HepG2 (cell line): Measurements from ENCODE around the gene SRSF4. TPM values are rescaled to one million over a fixed set of nuclear protein-coding genes. Genes with fewer than 3 reads are reported as not detected.

Experiments used
- ATAC-seq: fragments of 200-7000 bp; cut with Tn5 transposase; 3 replicates; pipeline ENCODE4 v1.9.1; 2020; ENCODE audit warnings: mild to moderate bottlenecking, moderate library complexity
- BruUV-seq: library from RNA; stranded (reverse); fragments of 400-500 nt; replicated peaks from 2 replicates; lab custom pipeline; 2021; lab: Mats Ljungman, UMichigan
- CTCF ChIA-PET: fragments of 300-600 bp; formaldehyde crosslinking; extraction: SDS; loops from one replicate; lab custom pipeline; 2021; ENCODE audit warnings: low total read pairs, inconsistent platforms, low intra/inter-chr PET ratio; lab: Yijun Ruan, JAX
- POLR2A ChIA-PET: fragments of 350-600 bp; sonication (Branson Sonifier 250); formaldehyde crosslinking; loops from one replicate; lab custom pipeline; 2020; ENCODE audit warnings: antibody characterized with exemption, inconsistent platforms; lab: Yijun Ruan, JAX
- DNase-seq: peaks from one replicate; pipeline ENCODE4 v3.0.0-alpha.2; 2015; ENCODE audit warnings: low spot score
- FAIRE-seq: peaks from 3 replicates; lab custom pipeline; 2011; peaks lifted over from hg19 to GRCh38; lab: Jason Lieb, UNC
- H2AFZ ChIP-seq: one replicate; pipeline ENCODE4 v1.6.1; 2011; ENCODE audit warnings: low read length, inconsistent platforms
- H3K27ac ChIP-seq: fragments of 300-600 bp; 3 replicates; pipeline ENCODE4 v1.8.0; 2011; ENCODE audit warnings: mixed run types, mild to moderate bottlenecking, mixed read lengths, low read length, inconsistent platforms; ENCODE audit not compliant: insufficient read depth; ENCODE audit errors: extremely low read length
- H3K27me3 ChIP-seq, 2 experiments: fragments of 200-600 bp in 1 of 2; 2 replicates in 1 of 2; 3 replicates in 1 of 2; pipeline versions ENCODE4 v1.6.0 to v1.8.0; 2011; ENCODE audit warnings: low read length in 2 of 2, mild to moderate bottlenecking in 2 of 2, moderate library complexity in 2 of 2, inconsistent platforms in 1 of 2; ENCODE audit not compliant: insufficient read depth in 2 of 2, control insufficient read depth in 1 of 2
- H3K36me3 ChIP-seq, 2 experiments: fragments of 200-600 bp in 1 of 2; replicated peaks in 1 of 2; 2 replicates in 1 of 2; 3 replicates in 1 of 2; pipeline versions ENCODE4 v1.5.1 to v1.8.0; 2011; ENCODE audit warnings: low read length in 2 of 2, inconsistent platforms in 1 of 2; ENCODE audit not compliant: insufficient read depth in 2 of 2, control insufficient read depth in 1 of 2
- H3K4me1 ChIP-seq: 2 replicates; pipeline ENCODE4 v1.5.1; 2012; ENCODE audit warnings: low read length, inconsistent platforms; ENCODE audit not compliant: insufficient read depth
- H3K4me2 ChIP-seq: 2 replicates; pipeline ENCODE4 v1.6.0; 2011; ENCODE audit warnings: low read depth, low read length, inconsistent platforms
- H3K4me3 ChIP-seq, 3 experiments: fragments of 200-600 bp in 1 of 3; sonication (generic), shearing (Covaris generic) in 1 of 3; replicated peaks in 1 of 3; 2 replicates each; pipeline ENCODE4 v1.5.1; 2011 to 2016; ENCODE audit warnings: low read length in 3 of 3, inconsistent platforms in 2 of 3, low read depth in 2 of 3, mild to moderate bottlenecking in 2 of 3, control low read depth in 1 of 3, mixed read lengths in 1 of 3; ENCODE audit not compliant: insufficient read depth in 1 of 3
- H3K79me2 ChIP-seq: one replicate; pipeline ENCODE4 v1.6.1; 2011; ENCODE audit warnings: low read length, inconsistent platforms; ENCODE audit not compliant: insufficient read depth
- H3K9ac ChIP-seq: 2 replicates; pipeline ENCODE4 v1.6.0; 2011; ENCODE audit warnings: mild to moderate bottlenecking, low read depth, low read length, inconsistent platforms; ENCODE audit not compliant: insufficient read depth
- H3K9me3 ChIP-seq: 2 replicates; pipeline ENCODE4 v1.5.1; 2012; ENCODE audit warnings: mild to moderate bottlenecking, low read length
- H4K20me1 ChIP-seq: 2 replicates; pipeline ENCODE4 v1.6.0; 2011; ENCODE audit warnings: inconsistent platforms, mild to moderate bottlenecking, low read length, moderate library complexity; ENCODE audit not compliant: insufficient read depth
- ZNF629 ChIP-seq: sonication (generic); formaldehyde crosslinking; conservative IDR thresholded peaks from 2 replicates; pipeline ENCODE4 v1.5.0; 2020; ENCODE audit warnings: missing genetic modification reagents
- WGBS: methylation state at CpG from one replicate; pipeline ENCODE4 v1.1.6; 2017; ENCODE audit warnings: low lambda C conversion rate; 5-methylcytosine and 5-hydroxymethylcytosine counted together
- in situ Hi-C: cut with HindIII; loops from 2 replicates; pipeline ENCODE4 v1.10.0; 2017; ENCODE audit warnings: low pct_unique_long_range_greater_than_20kb; ENCODE audit not compliant: extremely low pct_ligation_motif_present
- intact Hi-C: fragments of 100-400 bp; cut with micrococcal nuclease; formaldehyde crosslinking; loops from one replicate; pipeline ENCODE4 v1.10.0; 2022; ENCODE audit not compliant: unreplicated experiment
- polyA plus RNA-seq, 8 experiments: library from polyadenylated mRNA; depleted of rRNA in 3 of 8; stranded (reverse) in 7 of 8; unstranded in 1 of 8; fragments of >200 nt; fragmentation: Illumina TruSeq in 4 of 8; extraction: Trizol in 4 of 8; gene quantifications; 2 replicates each; pipeline versions ENCODE4 v1.2.1 to v1.2.3, GENCODE V29; 2011 to 2016; ENCODE audit warnings: low read depth in 4 of 8, missing spikeins in 1 of 8, mixed read lengths in 1 of 8; ENCODE audit not compliant: insufficient read depth in 1 of 8
- total RNA-seq, 5 experiments: library from RNA; depleted of rRNA; stranded (reverse); fragments of >200 nt; fragmentation: Illumina TruSeq; extraction: Trizol; gene quantifications; 2 replicates each; pipeline ENCODE4 v1.2.3, GENCODE V29; 2016; ENCODE audit warnings: low read depth in 1 of 5
- TF ChIP-seq, protein P1 (sequence below), 2 experiments: fragments of 450-650 bp in 1 of 2; sonication (generic) in 1 of 2; formaldehyde crosslinking in 1 of 2; IDR thresholded peaks; 2 replicates each; pipeline versions ENCODE4 v1.6.1 to v1.8.0; 2016 to 2022; ENCODE audit warnings: antibody characterized with exemption in 1 of 2, mild to moderate bottlenecking in 1 of 2, missing genetic modification reagents in 1 of 2
- TF ChIP-seq, protein P2 (sequence below): sonication (generic); formaldehyde crosslinking; IDR thresholded peaks from 2 replicates; pipeline ENCODE4 v1.5.1; 2020; ENCODE audit warnings: mild to moderate bottlenecking, missing genetic modification reagents, moderate library complexity
- TF ChIP-seq, protein P3 (sequence below): sonication (generic); formaldehyde crosslinking; IDR thresholded peaks from 2 replicates; pipeline ENCODE4 v1.5.1; 2020; ENCODE audit warnings: missing genetic modification reagents, mild to moderate bottlenecking, borderline replicate concordance

Gene SRSF4
- total and polyA plus RNA-seq, 2 of the 13 experiments (the other 11 are each of a cell fraction or from before 2014, with no cell fraction given) = 37.7 to 50.9 TPM

DNA sequence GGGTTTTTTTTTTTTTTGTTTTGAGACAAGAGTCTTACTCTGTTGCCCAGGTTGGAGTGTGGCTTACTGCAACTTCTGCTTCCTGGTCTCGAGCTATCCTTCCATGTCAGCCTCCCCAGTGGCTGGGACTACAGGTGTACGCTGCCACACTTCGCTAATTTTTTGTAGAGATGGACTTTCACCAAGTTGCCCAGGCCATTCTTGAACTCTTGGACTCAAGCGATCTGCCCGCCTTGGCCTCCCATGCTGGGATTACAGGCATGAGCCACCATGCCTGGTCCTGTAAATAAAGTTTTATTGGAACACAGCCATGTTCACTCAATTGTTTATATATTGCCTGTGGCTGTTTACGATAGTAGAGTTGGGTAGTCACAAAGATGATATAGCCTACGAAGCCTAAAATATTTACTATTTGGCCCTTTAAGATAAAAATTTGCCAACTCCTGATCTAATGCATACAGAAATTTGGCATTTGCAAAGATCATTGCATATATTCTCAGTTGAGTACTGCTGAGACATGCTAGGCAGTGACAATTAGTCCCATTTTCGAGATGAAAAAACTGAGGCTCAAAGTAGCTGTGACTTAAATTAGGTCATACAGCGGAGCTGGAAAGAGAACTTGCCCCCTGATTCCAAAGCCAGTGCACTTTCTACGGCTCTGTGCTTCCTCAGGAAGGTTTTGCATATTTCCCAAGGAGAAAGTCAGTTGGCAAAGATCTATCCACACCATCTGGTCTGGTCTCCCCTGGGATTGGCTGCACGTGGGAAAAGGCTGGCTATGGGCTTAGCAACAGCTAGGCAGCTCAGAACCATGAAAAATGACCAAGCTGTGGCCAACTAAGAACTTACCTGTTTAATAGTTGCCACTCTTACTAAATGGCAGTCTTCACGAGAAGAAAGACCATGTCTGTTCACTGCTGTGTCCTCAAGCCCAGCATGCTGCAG, 29.7 kb upstream of the SRSF4 start:
- no peak overlapping the region for H3K27ac ChIP-seq
- FAIRE-seq (no peak), ATAC-seq (no peak), DNase-seq (no peak)
- no peak overlapping the region for H2AFZ ChIP-seq
- no peak overlapping the region for H3K9ac ChIP-seq
- 96% methylated on average over 12 of the region's 12 CpGs for WGBS
- TF ChIP-seq, protein P1, sequence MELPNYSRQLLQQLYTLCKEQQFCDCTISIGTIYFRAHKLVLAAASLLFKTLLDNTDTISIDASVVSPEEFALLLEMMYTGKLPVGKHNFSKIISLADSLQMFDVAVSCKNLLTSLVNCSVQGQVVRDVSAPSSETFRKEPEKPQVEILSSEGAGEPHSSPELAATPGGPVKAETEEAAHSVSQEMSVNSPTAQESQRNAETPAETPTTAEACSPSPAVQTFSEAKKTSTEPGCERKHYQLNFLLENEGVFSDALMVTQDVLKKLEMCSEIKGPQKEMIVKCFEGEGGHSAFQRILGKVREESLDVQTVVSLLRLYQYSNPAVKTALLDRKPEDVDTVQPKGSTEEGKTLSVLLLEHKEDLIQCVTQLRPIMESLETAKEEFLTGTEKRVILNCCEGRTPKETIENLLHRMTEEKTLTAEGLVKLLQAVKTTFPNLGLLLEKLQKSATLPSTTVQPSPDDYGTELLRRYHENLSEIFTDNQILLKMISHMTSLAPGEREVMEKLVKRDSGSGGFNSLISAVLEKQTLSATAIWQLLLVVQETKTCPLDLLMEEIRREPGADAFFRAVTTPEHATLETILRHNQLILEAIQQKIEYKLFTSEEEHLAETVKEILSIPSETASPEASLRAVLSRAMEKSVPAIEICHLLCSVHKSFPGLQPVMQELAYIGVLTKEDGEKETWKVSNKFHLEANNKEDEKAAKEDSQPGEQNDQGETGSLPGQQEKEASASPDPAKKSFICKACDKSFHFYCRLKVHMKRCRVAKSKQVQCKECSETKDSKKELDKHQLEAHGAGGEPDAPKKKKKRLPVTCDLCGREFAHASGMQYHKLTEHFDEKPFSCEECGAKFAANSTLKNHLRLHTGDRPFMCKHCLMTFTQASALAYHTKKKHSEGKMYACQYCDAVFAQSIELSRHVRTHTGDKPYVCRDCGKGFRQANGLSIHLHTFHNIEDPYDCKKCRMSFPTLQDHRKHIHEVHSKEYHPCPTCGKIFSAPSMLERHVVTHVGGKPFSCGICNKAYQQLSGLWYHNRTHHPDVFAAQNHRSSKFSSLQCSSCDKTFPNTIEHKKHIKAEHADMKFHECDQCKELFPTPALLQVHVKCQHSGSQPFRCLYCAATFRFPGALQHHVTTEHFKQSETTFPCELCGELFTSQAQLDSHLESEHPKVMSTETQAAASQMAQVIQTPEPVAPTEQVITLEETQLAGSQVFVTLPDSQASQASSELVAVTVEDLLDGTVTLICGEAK (IDR thresholded peaks at IDR 0.05) = no peak
- TF ChIP-seq, protein P1 (CRISPR knock-in tag; IDR thresholded peaks at IDR 0.05) = peak; percentile 95
- TF ChIP-seq, protein P2, sequence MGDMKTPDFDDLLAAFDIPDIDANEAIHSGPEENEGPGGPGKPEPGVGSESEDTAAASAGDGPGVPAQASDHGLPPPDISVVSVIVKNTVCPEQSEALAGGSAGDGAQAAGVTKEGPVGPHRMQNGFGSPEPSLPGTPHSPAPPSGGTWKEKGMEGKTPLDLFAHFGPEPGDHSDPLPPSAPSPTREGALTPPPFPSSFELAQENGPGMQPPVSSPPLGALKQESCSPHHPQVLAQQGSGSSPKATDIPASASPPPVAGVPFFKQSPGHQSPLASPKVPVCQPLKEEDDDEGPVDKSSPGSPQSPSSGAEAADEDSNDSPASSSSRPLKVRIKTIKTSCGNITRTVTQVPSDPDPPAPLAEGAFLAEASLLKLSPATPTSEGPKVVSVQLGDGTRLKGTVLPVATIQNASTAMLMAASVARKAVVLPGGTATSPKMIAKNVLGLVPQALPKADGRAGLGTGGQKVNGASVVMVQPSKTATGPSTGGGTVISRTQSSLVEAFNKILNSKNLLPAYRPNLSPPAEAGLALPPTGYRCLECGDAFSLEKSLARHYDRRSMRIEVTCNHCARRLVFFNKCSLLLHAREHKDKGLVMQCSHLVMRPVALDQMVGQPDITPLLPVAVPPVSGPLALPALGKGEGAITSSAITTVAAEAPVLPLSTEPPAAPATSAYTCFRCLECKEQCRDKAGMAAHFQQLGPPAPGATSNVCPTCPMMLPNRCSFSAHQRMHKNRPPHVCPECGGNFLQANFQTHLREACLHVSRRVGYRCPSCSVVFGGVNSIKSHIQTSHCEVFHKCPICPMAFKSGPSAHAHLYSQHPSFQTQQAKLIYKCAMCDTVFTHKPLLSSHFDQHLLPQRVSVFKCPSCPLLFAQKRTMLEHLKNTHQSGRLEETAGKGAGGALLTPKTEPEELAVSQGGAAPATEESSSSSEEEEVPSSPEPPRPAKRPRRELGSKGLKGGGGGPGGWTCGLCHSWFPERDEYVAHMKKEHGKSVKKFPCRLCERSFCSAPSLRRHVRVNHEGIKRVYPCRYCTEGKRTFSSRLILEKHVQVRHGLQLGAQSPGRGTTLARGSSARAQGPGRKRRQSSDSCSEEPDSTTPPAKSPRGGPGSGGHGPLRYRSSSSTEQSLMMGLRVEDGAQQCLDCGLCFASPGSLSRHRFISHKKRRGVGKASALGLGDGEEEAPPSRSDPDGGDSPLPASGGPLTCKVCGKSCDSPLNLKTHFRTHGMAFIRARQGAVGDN (CRISPR knock-in tag) = no peak
- TF ChIP-seq ZNF629 (CRISPR knock-in tag) = peak; percentile 72
- TF ChIP-seq, protein P3, sequence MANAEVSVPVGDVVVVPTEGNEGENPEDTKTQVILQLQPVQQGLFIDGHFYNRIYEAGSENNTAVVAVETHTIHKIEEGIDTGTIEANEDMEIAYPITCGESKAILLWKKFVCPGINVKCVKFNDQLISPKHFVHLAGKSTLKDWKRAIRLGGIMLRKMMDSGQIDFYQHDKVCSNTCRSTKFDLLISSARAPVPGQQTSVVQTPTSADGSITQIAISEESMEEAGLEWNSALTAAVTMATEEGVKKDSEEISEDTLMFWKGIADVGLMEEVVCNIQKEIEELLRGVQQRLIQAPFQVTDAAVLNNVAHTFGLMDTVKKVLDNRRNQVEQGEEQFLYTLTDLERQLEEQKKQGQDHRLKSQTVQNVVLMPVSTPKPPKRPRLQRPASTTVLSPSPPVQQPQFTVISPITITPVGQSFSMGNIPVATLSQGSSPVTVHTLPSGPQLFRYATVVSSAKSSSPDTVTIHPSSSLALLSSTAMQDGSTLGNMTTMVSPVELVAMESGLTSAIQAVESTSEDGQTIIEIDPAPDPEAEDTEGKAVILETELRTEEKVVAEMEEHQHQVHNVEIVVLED (CRISPR knock-in tag) = no peak
- H3K9me3 ChIP-seq = no peaks in the 10 kb centered on the region
- POLR2A ChIA-PET = no interaction called here
- H3K79me2 ChIP-seq = no peaks in the 10 kb centered on the region
- H3K4me2 ChIP-seq = no peak overlapping the region
- CTCF ChIA-PET = no interaction called here
- H3K27me3 ChIP-seq = no peaks in the 10 kb centered on the region
- H3K36me3 ChIP-seq = peaks cover 15 to 50% of the 10 kb centered on the region in 2 experiments; a peak in 4 of 5 replicates
- BruUV-seq = no TSS peak
- no peak overlapping the region for H3K4me3 ChIP-seq
- no peaks in the 10 kb centered on the region for H3K4me1 ChIP-seq
- intact Hi-C loops = no loop called here
- no peaks in the 10 kb centered on the region for H4K20me1 ChIP-seq
- in situ Hi-C loops = no loop called here
